Gastrocnemius medialis (tissue), 4 donors: ENCODE results near the gene PI4K2B.

Source experiments
- CTCF ChIP-seq, 5 experiments: fragments of 450-650 bp in 3 of 5; fragments of 200-600 bp in 2 of 5; sonication (generic) in 2 of 5; IDR thresholded peaks in 4 of 5; conservative IDR thresholded peaks in 1 of 5; 1 replicate in 4 of 5; 2 replicates in 1 of 5; pipeline ENCODE4 v1.5.1; 2016 to 2019; ENCODE audit warnings: antibody characterized with exemption in 5 of 5, mild to moderate bottlenecking in 3 of 5, moderate library complexity in 3 of 5
- POLR2A ChIP-seq, 2 donors: fragments of 450-650 bp; IDR thresholded peaks; one replicate each; pipeline ENCODE4 v1.6.1; 2017; ENCODE audit warnings: antibody characterized with exemption in 2 of 2, mild to moderate bottlenecking in 2 of 2, moderate library complexity in 2 of 2

GRCh38 chr4:25252230-25253070 is 18.6 kb downstream of the PI4K2B start:
- TF ChIP-seq CTCF (IDR thresholded peaks at IDR 0.05 in 4 of 5, conservative IDR thresholded peaks at IDR 0.05 in 1 of 5) (no peak), POLR2A (IDR thresholded peaks at IDR 0.05) (no peak)
